KOPT-K1 (cell line): ENCODE data around the gene ZNF805.

Source experiments
- H3K27ac ChIP-seq: fragments of 200-600 bp; sonication (generic); 2 replicates; pipeline ENCODE4 v1.5.1; 2016; ENCODE audit warnings: antibody characterized with exemption, mild to moderate bottlenecking, low read depth, low read length; ENCODE audit not compliant: poor library complexity, severe bottlenecking
- H3K36me3 ChIP-seq: fragments of 200-600 bp; sonication (generic); 2 replicates; pipeline ENCODE4 v1.5.1; 2017; ENCODE audit warnings: antibody characterized with exemption, mild to moderate bottlenecking, low read length, moderate library complexity; ENCODE audit not compliant: insufficient read depth
- H3K9me3 ChIP-seq: fragments of 200-600 bp; sonication (generic); 2 replicates; pipeline ENCODE4 v1.5.1; 2017; ENCODE audit warnings: antibody characterized with exemption, low read length, mild to moderate bottlenecking; ENCODE audit not compliant: insufficient read depth, poor library complexity, severe bottlenecking

Gene ZNF805

DNA sequence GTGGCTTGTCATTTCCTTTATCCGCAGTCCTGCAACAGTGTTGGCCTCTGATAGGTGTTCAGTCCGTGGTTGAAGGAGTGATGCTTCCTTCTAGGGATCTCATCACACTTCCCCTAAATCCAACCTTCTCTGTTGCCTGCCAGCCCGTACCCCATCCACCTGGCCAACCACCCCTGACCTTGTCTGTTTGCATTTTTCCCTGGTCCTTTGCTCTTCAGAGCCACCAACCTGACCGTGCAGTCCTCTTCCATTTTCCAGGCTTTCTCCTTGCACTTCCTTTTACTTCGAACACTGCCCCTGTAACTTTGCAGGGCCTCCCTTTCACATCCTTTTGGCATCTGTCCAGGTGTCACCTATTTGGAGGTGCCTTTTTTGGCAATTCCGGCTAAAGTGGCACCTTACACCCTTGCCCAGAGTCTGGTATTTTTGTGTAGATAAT lies 40.5 kb downstream of the ZNF805 start:
- peak overlapping the region; percentile 86 for H3K27ac ChIP-seq
- H3K36me3 ChIP-seq, result peaks cover 44% of the 10 kb centered on the region

GRCh38 chr19:57282011-57282643 lies 41.7 kb downstream of the ZNF805 start:
- Histone ChIP-seq H3K36me3 (peaks cover 55% of the 10 kb centered on the region), H3K27ac (no peak overlapping the region), H3K9me3 (no peaks in the 10 kb centered on the region)

More for the DNA sequence above, 40.5 kb downstream of the ZNF805 start:
- no peaks in the 10 kb centered on the region for H3K9me3 ChIP-seq

DNA sequence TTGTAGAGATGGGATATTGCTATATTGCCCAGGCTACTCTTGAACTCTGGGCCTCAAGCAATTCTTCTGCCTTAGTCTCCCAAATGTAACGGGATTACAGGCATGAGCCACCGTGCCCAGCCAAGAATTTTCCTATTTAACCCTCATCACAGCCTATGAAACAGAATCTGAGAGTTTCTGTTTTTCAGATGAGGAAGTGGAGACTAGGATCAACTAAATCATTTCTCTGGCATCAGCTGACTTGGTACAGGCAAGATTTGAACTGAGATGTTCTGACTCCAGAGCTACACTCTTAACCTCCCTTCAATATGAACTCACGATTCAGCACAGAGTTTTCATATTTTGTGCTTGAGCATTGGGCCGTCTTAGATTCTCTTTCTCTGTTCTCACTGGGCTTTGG lies 47.9 kb downstream of the ZNF805 start:
- H3K9me3 ChIP-seq, result peaks cover under 1% of the 10 kb centered on the region
- peaks cover 100% of the 10 kb centered on the region for H3K36me3 ChIP-seq
- no peak overlapping the region for H3K27ac ChIP-seq

DNA sequence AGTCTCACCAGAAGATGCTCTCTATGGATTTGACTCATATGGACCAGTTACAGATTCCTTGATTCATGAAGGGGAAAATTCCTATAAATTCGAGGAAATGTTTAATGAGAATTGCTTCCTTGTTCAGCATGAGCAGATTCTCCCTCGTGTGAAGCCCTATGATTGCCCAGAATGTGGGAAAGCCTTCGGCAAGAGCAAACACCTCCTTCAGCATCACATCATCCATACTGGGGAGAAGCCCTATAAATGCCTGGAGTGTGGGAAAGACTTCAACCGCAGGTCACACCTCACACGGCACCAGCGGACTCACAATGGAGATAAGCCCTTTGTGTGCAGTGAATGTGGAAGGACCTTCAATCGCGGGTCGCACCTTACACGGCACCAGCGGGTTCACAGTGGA lies 50.5 kb downstream of the ZNF805 start:
- peaks cover 100% of the 10 kb centered on the region for H3K36me3 ChIP-seq
- peaks cover 9% of the 10 kb centered on the region for H3K9me3 ChIP-seq
- H3K27ac ChIP-seq, result no peak overlapping the region

GRCh38 chr19:57292547-57292946 lies 52.1 kb downstream of the ZNF805 start:
- H3K27ac ChIP-seq, result no peak overlapping the region
- peaks cover 9% of the 10 kb centered on the region for H3K9me3 ChIP-seq
- H3K36me3 ChIP-seq, result peaks cover 100% of the 10 kb centered on the region

DNA sequence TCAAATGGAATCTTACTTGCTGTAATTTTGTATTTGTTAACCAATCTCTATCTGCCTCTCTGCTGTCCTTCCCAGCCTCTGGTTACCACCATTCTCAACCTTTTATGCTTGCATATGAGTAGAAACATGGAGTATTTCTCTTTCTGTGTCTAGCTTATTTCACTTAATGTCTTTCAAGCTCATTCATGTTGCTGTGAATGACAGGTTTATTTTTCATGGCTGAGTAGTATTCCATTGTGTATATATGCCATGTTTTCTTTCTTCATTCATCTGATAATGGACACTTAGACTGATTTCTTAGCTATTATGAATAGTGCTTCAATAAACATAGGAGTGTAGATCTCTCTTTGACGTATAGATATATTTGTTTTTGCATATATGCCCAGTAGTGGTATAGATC lies 53.3 kb downstream of the ZNF805 start:
- no peak overlapping the region for H3K27ac ChIP-seq
- H3K36me3 ChIP-seq, result peaks cover 100% of the 10 kb centered on the region
- H3K9me3 ChIP-seq, result peaks cover 9% of the 10 kb centered on the region

- Histone ChIP-seq H3K9me3 (no peaks in the 10 kb centered on the region), H3K36me3 (peaks cover 80% of the 10 kb centered on the region), H3K27ac (no peak overlapping the region)
These were observed 61.6 kb downstream of the ZNF805 start for GRCh38 chr19:57302020-57302465.

GRCh38 chr19:57302727-57303401 lies 62.4 kb downstream of the ZNF805 start:
- H3K36me3 ChIP-seq, result peaks cover 72% of the 10 kb centered on the region
- no peaks in the 10 kb centered on the region for H3K9me3 ChIP-seq
- no peak overlapping the region for H3K27ac ChIP-seq
